GM18507 (cell line): ENCODE measurements around the gene SGCA.

Experiments
- DNase-seq: peaks from one replicate; pipeline ENCODE4 v3.0.0; 2011; ENCODE audit warnings: low read depth; ENCODE audit not compliant: insufficient read length; ENCODE audit errors: extremely low spot score
- FAIRE-seq: peaks from 2 replicates; lab custom pipeline; 2011; peaks lifted over from hg19 to GRCh38; lab: Jason Lieb, UNC

Gene SGCA

DNA sequence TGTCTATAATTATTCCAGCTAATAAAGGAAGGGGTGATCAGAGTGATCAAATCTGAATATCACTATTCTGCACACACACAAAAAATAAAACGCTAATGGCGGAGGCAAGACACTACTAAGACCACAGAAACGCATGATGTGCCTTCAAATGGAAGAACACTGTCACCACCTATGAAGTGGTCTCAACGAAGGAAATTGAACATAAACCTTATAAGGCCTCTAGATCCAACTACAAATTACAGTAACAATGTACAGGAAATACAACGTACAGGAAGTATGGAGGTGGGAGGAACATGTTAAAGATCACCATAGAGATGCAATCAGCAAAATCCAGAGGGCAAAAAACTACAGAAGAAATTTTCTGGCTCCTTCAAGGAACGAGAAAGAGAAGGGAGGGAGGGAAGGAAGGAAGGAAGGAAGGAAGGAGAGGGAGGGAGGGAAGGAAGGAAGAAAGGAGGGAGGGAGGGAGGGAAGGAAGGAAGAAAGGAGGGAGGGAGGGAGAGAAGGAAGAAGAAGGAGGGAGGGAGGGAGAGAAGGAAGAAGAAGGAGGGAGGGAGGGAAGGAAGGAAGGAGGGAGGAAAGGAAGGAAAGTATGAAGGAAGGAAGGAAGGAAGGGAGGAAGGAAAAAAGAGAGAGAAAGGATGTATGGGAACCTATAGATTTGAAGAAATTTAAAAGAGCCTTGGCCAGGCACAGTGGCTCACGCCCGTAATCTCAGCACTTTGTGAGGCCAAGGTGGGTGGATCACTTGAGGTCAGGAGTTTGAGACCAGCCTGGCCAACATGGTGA is 3.1 kb upstream of the SGCA start:
- DNase-seq: no peak
- FAIRE-seq: no peak

DNA sequence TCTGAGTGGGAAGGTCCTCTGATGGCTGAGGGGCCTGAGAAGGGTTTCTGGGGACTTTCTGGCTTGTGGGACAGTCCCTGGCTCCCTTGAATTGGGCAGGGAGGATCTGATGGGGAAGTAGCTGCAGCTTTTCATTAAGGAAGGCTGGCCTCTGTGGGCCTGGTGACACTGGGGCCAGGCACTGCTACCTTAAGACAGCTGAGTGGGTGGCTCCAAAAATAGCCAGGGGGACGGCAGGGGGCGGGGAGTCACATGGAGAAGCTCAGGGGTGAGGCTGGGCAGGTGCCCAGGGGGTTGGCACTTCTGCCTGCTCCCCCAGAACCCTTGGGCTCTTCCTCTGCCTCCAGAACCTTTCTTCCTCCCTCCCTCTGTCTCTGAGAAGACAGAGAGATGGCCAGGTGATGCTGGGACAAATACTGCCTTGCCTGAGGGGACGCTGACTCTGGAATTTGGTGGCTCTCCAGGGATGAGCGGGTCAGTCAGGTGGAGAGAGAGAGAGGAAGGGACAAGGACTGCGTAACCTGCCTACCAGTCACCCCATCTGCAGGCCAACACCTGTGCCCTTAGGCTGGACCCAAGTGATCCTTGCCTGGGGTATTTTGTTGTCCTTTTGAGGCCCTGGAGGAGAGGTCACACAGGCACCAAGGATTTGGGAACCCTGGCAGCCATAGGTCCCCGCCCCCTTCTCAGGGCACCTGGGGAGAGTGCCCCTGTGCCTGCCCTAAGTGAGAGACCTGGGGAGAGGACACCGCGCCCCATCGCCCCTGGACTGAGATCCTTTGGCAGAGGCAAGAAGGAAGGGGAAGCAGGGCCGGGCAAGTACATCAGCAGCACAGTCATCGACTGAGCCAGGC is 1.7 kb upstream of the SGCA start:
- FAIRE-seq: peak; percentile 61
- no peak for DNase-seq

DNA sequence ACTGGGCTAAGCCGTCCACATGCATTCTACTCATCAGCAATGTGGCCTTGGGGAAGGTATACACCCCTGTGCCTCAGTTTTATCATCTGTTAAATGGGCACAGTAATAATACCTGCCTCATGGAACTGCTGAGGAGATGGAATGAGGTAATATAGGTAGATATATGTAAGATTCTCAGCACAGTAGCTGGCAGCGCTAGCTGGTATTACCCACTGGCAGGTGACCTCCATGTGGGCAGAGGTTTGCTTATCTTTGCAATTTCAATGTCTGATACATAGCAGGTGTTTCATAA is 1.2 kb upstream of the SGCA start:
- DNase-seq (no peak), FAIRE-seq (no peak)

DNA sequence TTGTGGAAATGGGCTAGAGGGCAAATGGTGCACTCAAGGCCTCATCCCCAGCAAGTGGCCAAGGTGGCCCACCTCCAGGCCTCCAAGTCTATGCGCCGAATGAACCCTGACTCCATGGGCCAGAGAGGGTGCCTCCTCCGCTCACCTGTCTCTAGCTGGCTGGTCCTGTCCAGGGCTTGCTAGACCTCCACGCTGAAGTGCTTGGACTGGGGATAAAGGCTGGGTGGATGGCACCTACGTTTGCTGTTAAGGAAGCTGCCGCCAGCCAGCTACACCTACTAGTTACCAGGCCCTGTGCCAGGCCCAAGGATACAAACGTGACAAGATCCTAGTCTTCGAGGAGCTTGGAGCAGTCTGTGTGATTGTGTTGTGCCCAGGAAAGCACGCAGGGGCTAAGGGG is 739 bp upstream of the SGCA start:
- no peak for DNase-seq
- no peak for FAIRE-seq

DNA sequence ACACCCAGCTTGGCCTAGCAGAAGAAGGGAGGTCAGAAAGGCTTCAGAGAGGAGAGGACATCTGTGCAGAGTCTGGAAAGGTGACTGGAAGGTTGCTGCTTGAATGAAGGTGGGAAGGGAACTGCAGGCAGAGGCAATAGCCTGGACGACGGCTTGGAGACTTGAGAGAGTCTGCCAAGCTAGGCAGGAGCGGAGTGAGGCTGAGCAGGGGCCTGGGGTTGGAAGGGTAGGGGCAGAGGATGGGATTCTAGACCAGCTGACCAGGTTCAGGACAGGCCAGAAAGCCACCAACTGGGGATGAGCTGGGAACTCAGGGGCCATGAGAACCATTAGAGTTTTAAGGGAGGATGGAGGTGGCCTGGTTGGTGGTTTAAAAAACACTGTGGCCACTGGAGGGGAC is 339 bp upstream of the SGCA start:
- FAIRE-seq (no peak), DNase-seq (no peak)

DNA sequence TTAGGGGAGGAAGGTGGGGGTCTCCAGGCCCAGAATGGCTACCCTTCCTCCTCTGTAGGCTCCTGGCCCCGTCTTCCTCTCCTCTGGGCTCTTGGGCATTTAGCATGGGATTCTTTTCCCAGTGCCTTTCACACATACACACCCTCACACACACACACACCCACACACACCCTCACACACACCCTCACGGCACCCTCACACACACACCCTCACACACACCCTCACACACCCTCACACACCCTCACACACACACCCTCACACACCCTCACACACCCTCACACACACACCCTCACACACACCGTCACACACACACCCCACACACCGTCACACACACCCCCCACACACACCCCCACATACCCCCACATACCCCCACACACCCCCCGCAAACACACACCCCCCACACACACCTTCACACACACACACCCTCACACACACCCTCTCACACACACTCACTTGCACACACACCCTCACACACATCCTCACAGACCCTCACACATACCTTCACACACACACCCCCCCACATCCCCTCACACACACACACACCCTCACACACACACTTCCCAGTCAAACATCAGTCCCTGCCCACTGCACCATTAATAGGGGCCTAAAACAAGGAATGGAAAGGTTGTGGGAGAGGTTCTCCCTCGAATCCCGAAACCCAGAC is 845 bp downstream of the SGCA start:
- DNase-seq: no peak
- FAIRE-seq: no peak

DNA sequence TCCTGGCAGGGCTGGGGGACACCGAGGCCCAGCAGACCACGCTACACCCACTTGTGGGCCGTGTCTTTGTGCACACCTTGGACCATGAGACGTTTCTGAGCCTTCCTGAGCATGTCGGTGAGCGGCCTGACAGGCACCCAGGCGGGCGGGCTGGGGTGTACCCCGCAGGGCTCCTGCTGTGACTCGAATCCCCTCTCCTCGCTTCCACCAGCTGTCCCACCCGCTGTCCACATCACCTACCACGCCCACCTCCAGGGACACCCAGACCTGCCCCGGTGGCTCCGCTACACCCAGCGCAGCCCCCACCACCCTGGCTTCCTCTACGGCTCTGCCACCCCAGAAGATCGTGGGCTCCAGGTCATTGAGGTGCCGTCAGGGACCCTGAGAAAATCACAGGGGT is 1.6 kb downstream of the SGCA start:
- FAIRE-seq: no peak
- no peak for DNase-seq

DNA sequence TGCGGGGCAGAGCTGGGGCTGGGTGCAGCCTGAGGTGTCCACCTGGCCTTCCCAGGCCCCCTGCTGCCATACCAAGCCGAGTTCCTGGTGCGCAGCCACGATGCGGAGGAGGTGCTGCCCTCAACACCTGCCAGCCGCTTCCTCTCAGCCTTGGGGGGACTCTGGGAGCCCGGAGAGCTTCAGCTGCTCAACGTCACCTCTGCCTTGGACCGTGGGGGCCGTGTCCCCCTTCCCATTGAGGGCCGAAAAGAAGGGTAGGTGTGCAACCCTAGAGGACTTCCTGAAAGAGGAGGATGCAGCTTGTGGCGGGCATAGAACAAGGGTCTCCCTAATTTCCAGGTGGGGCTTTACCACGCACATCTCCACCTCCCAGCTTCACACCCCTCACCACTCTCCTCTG is 2.5 kb downstream of the SGCA start:
- DNase-seq (no peak), FAIRE-seq (no peak)

DNA sequence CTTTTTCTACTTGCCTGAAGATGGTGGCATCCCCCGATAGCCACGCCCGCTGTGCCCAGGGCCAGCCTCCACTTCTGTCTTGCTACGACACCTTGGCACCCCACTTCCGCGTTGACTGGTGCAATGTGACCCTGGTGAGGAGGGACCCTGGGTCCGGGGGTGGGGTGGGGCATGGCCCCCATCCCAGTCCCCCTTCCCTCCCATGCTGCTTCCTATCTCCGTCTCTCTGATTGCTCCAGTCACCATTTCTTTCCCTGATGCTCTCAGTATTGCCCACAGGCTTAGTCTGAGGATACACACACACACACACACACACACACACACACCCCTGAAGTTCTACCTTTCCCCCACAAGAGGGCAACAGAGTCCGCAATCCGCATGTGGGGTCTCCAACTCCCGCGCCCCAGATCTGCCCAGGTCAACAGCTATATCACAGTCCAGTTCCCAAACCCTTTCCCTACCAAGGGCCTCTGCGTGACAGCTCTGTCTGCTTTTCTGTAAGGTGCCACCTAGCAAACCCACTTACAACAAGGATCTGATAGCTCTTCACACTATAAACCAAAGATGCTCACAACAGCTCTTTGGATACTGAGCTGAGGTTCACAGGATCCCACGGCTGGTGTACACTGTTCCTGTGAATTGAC is 3.4 kb downstream of the SGCA start:
- DNase-seq: no peak
- FAIRE-seq: peak; percentile 87

DNA sequence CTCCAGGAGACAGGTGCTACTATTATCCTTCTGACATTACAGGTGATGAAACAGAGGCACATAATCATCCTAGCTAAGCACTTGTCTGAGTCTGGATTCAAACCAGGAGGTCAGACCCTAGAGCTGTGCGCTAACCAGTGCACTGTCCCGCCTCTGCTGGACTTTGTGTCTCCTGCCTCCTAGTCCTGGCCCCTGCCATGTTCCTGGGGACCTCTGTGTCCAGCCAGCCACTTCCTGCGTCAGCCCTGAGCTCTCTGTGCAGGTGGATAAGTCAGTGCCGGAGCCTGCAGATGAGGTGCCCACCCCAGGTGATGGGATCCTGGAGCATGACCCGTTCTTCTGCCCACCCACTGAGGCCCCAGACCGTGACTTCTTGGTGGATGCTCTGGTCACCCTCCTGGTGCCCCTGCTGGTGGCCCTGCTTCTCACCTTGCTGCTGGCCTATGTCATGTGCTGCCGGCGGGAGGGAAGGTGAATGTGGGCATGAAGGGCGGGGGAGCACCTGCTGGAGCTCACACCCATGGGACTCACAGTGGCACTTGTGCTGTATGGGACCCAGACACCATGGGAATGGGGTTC is 4.2 kb downstream of the SGCA start:
- no peak for FAIRE-seq
- no peak for DNase-seq

DNA sequence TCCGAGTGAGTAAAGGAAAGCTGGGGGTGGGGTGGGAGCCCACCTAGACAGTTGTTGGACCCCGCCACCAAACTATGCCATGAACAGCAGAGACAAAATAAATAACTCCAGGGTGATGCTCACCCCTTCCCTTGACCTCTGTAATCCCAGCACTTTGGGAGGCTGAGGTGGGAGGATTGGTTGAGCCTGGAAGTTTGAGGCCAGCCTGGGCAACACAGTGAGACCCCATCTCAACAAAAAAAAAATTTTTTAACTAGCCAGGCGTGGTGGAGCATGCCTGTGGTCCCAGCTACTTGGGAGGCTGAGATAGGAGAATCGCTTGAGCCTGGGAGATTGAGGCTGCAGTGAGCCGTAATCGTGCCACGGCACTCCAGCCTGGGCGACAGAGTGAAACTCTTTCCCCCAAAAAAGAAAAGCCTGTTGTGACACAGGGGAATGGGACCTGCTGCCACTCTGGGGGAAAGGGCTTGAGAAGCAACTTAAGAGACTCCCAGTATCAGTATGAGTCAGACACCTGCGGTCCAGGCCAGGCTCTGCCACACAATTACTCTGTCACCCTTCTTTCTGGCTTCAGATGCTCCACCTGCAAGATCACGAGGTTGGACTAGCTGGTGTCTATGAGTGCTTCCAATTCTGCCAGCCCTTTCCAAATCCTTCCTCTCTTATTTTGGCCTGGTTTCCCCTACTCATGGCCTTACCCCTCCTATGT is 5.0 kb downstream of the SGCA start:
- DNase-seq: no peak
- FAIRE-seq: peak; percentile 92

DNA sequence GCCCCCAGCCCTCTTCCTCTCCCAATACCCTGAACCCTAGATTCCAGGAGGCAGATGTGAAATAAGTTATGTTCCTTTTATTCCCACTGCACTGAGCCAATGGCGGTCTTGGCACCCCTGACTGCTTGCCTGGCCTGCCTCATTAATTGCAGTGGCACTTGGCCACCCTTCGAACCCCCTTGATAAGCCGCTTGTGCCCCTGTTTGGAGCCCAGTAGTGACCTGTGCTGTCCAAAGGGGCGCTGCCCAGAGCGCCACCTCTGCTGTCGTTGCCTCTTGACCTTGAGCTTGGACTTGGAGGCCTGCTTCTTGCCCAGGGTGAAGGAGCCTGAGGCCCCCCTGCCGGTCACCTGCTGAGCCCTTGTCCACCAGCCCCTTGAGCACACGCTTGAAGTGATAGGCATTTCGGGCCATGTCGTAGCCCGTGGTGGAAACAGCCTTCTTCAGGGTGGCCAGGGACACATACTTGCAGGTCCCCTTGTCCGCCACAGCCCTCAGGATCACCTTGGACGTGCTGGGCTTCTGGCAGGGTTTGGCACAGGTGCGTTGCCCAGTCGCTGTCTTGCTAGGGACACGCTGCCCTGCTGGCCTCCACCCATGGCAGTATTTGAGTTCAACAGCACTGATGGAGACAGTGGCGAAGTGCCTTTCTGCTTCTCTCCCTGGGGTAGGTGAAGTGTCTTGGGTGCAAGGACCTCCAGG is 5.7 kb downstream of the SGCA start:
- no peak for FAIRE-seq
- DNase-seq: no peak

DNA sequence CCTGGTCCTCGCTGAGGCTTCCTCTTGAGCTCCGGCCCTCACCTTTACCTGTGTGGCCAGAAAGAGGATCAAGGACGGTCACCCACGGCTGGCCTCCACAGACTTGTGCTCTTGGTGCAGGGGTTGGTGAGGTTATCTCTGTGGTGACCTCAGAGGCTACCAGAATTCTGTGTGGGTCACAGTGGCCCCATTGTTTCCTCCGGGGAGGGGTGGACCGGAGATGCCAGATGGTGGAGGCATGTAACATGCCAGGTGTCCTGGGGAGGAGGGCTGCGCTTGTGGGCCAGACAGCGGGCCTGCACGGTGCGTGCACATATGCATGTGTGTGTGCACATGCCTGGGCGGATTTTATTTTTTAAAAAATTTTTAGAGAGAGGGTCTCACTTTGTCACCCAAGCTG is 6.3 kb downstream of the SGCA start:
- FAIRE-seq (no peak), DNase-seq (no peak)

DNA sequence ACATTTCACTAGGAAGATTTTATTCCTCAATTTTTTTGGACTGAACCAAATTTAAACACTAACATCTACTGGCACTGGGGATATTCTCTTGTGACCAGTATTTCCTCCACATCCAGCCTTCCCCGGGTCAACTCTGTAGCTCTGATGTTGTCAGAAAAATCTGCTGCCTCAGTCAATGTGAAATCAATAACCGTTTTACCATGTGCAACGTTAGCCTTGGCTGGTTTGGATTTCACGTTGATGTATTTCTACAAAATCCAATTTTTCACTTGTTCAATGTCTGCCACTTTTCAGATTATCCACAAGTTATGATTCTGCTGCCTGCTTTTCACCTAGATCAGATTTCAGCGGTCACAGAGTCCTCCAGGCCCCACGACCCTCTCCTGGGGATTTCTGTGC is 7.1 kb downstream of the SGCA start:
- DNase-seq: no peak
- FAIRE-seq: no peak

DNA sequence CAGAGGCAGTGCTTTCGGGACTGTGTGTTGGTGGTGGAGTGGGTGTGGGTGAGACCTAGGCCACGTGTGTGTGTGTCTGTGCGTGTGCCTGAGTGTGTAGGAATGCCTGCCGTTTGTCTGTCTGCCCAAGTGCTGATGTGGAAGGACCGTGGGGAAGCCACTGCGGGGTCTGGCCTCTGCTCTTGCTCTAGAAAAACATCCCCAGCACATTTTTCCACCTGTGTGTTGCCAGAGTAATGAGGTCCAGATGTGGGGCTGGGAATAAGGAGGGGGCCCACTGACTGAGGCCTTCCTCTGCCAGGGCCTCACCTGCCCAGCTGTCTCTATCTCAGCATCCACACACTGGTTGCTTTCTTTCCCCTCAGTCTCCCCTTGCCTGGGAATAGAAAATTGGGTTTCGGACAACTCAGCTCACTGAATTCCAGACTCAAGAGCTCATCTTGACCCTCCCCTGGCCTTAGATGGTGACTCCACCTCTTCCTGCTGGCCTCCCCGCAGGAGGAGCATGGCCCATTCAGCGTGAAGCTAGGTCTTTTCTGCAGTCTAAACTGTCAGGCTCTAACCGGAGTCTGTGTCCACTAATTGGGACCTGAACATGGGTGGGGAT is 7.6 kb downstream of the SGCA start:
- FAIRE-seq (no peak), DNase-seq (no peak)

DNA sequence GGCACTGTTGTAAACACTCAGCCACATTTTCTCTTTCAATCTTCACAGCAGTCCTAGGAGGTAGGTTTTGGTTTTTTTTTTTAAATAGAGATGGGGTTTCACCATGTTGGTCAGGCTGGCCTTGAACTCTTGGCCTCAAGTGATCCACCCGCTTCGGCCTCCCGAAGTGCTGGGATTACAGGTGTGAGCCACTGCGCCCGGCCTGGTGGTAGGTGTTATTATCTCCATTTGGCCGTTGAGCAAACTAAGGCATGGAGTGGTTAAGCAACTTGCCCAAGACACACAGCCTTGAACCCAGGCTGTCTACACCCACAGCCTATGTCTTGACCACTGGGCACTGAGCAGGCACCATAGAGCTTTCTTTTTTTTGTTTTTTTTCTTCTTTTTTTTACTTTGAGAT is 8.6 kb downstream of the SGCA start:
- DNase-seq: no peak
- FAIRE-seq: no peak

DNA sequence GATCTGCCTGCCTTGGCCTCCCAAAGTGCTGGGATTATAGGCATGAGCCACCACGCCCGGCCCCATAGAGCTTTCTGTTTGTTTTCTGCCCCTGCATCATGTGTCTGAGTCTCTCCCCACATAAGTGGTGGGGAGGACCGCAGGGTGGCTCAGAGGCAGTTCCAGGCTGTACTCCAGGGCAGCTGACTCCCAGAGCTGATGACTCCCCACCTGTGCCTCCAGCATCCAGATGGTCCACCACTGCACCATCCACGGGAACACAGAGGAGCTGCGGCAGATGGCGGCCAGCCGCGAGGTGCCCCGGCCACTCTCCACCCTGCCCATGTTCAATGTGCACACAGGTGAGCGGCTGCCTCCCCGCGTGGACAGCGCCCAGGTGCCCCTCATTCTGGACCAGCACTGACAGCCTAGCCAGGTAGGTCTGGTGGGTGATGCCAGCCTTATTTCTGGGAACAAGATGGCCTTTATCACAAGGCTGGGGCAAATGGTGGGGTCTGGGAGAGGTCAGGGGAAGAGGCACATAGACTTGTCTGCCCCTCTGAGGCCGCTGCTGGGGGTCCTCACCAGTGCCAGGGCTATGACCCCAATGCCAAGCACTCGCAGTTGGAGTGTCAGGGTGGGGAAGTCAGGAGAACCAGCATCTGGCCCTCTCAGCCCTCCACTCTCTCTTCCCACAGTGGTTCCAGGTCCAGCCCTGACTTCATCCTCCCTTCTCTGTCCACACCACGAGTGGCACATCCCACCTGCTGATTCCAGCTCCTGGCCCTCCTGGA is 9.4 kb downstream of the SGCA start:
- DNase-seq (no peak), FAIRE-seq (no peak)
